Activated naive CD8-positive, alpha-beta T cell (primary cell): Measurements from ENCODE around the gene LRRC28.
A peak's percentile ranks its signal among the peaks of the same experiment; 100 is the strongest.
"Not testable (repeated sequence)": the region's sequence is repeated elsewhere in the genome, so short reads cannot be mapped to it uniquely, and the experiment has no call there.

Experiments used
- H3K27ac Mint-ChIP-seq: one replicate; pipeline ENCODE4 v1.8.0; 2021; ENCODE audit warnings: mixed read lengths
- H3K27me3 Mint-ChIP-seq: one replicate; pipeline ENCODE4 v1.8.0; 2021; ENCODE audit warnings: mixed read lengths
- H3K36me3 Mint-ChIP-seq: one replicate; pipeline ENCODE4 v1.8.0; 2021; ENCODE audit warnings: mixed read lengths
- H3K4me1 Mint-ChIP-seq: one replicate; pipeline ENCODE4 v1.8.0; 2021; ENCODE audit warnings: low read depth, mixed read lengths
- H3K4me3 Mint-ChIP-seq: one replicate; pipeline ENCODE4 v1.8.0; 2021; ENCODE audit warnings: mild to moderate bottlenecking, mixed read lengths
- H3K9me3 Mint-ChIP-seq: one replicate; pipeline ENCODE4 v1.8.0; 2021; ENCODE audit warnings: low read depth, mixed read lengths

The LRRC28 gene

GRCh38 chr15:99250857-99251841, at the start of gene LRRC28:
TSS of gene LRRC28 (plus strand) at chr15:99251481. CDS start at chr15:99255958, 4,477 bp downstream.
- Mint-ChIP-seq H3K36me3 (peaks cover 4% of the 10 kb centered on the region), H3K9me3 (no peaks in the 10 kb centered on the region), H3K27me3 (no peaks in the 10 kb centered on the region), H3K27ac (peak within 1 kb of the TSS; percentile 87), H3K4me3 (peak within 1 kb of the TSS; percentile 93), H3K4me1 (peaks cover 29% of the 10 kb centered on the region)

DNA sequence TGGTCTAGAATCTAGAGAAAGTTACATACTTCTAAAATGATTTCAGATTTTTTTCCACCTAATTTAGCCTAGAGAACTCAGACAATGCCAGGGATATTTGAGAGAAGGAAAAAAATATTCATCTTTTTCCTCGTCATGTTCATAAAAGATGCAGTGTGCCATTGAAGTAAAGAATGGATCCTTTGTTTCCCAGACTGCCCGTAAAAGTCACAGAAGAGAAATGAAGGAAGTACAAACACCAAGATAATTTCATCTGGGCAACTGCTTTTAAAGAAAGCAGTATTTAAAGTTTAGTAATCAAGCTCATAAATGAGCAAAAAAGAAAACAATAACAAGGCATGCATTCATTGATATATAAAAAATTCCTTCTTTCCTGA, 49.1 kb upstream of the LRRC28 start:
- H3K4me1 Mint-ChIP-seq = no peaks in the 10 kb centered on the region
- H3K36me3 Mint-ChIP-seq = no peaks in the 10 kb centered on the region
- H3K9me3 Mint-ChIP-seq = no peaks in the 10 kb centered on the region
- H3K27me3 Mint-ChIP-seq = peaks cover 5% of the 10 kb centered on the region
- H3K27ac Mint-ChIP-seq = no peak overlapping the region
- no peak overlapping the region for H3K4me3 Mint-ChIP-seq

GRCh38 chr15:99207672-99208071, 43.6 kb upstream of the LRRC28 start:
- H3K9me3 Mint-ChIP-seq = no peaks in the 10 kb centered on the region
- H3K36me3 Mint-ChIP-seq = no peaks in the 10 kb centered on the region
- peaks cover 5% of the 10 kb centered on the region for H3K27me3 Mint-ChIP-seq
- no peak overlapping the region for H3K27ac Mint-ChIP-seq
- no peaks in the 10 kb centered on the region for H3K4me1 Mint-ChIP-seq
- H3K4me3 Mint-ChIP-seq = no peak overlapping the region

GRCh38 chr15:99209326-99209725, 42.0 kb upstream of the LRRC28 start:
- Mint-ChIP-seq H3K27me3 (peaks cover 5% of the 10 kb centered on the region), H3K27ac (no peak overlapping the region), H3K4me1 (no peaks in the 10 kb centered on the region), H3K4me3 (no peak overlapping the region), H3K36me3 (no peaks in the 10 kb centered on the region), H3K9me3 (no peaks in the 10 kb centered on the region)

DNA sequence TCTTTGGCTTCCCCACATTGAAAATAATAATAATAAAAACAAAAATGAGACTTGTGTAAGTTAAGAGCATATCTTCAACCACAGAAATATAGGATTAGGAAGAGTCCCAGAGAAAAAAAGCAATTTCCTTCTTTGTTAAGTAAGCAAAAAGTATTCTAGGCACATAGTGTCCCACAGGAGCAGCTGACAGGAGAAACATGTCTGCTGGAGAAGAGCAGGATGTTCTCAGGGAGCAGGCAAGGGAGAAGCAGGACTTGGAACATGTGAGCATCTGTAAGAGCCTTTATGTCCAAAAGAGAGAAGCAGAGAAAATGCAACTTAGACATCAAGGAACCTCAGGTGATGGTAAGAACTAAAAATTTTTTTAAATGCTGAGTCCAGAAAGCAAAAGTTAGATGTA, 40.9 kb upstream of the LRRC28 start:
- H3K4me3 Mint-ChIP-seq = no peak overlapping the region
- no peaks in the 10 kb centered on the region for H3K4me1 Mint-ChIP-seq
- H3K27me3 Mint-ChIP-seq = peaks cover 7% of the 10 kb centered on the region
- H3K36me3 Mint-ChIP-seq = no peaks in the 10 kb centered on the region
- no peak overlapping the region for H3K27ac Mint-ChIP-seq
- no peaks in the 10 kb centered on the region for H3K9me3 Mint-ChIP-seq

DNA sequence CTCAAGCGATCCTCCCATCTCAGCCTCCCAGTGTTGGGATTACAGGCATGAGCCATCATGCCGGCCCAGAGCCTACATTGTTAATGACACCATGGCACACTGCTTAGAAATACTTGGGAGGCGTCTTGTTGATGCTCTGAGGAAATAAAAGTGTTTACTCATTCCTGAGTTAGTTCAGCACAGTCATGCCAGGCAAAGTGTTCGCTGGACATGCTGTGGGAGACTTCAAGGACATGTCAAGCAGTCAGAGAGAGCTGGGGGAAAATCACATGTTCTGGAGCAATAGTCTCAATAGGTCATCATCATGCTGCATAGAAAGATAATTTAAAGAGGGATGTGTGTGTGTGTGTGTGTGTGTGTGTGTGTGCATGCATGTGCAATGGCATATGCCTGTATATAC, 39.4 kb upstream of the LRRC28 start:
- H3K4me3 Mint-ChIP-seq = no peak overlapping the region
- H3K27me3 Mint-ChIP-seq = peaks cover 5% of the 10 kb centered on the region
- no peaks in the 10 kb centered on the region for H3K4me1 Mint-ChIP-seq
- no peaks in the 10 kb centered on the region for H3K9me3 Mint-ChIP-seq
- no peak overlapping the region for H3K27ac Mint-ChIP-seq
- no peaks in the 10 kb centered on the region for H3K36me3 Mint-ChIP-seq

GRCh38 chr15:99212406-99212805, 38.9 kb upstream of the LRRC28 start:
- Mint-ChIP-seq H3K4me1 (no peaks in the 10 kb centered on the region), H3K27me3 (peaks cover 5% of the 10 kb centered on the region), H3K9me3 (no peaks in the 10 kb centered on the region), H3K4me3 (no peak overlapping the region), H3K27ac (no peak overlapping the region), H3K36me3 (no peaks in the 10 kb centered on the region)

GRCh38 chr15:99213187-99213811, 38.0 kb upstream of the LRRC28 start:
- Mint-ChIP-seq H3K27me3 (peaks cover 10% of the 10 kb centered on the region), H3K9me3 (no peaks in the 10 kb centered on the region), H3K36me3 (peaks cover 4% of the 10 kb centered on the region), H3K4me1 (no peaks in the 10 kb centered on the region), H3K4me3 (no peak overlapping the region), H3K27ac (no peak overlapping the region)

- H3K27me3 Mint-ChIP-seq = peaks cover 5% of the 10 kb centered on the region
- no peak overlapping the region for H3K4me3 Mint-ChIP-seq
- H3K36me3 Mint-ChIP-seq = peaks cover 2% of the 10 kb centered on the region
- H3K9me3 Mint-ChIP-seq = no peaks in the 10 kb centered on the region
- H3K27ac Mint-ChIP-seq = no peak overlapping the region
- no peaks in the 10 kb centered on the region for H3K4me1 Mint-ChIP-seq
Observed at GRCh38 chr15:99224372-99225214, 26.7 kb upstream of the LRRC28 start.

- H3K4me1 Mint-ChIP-seq = no peaks in the 10 kb centered on the region
- H3K27ac Mint-ChIP-seq = no peak overlapping the region
- H3K9me3 Mint-ChIP-seq = no peaks in the 10 kb centered on the region
- H3K27me3 Mint-ChIP-seq = peaks cover 3% of the 10 kb centered on the region
- H3K36me3 Mint-ChIP-seq = peaks cover 2% of the 10 kb centered on the region
- H3K4me3 Mint-ChIP-seq = no peak overlapping the region
Observed at GRCh38 chr15:99226802-99227201, 24.5 kb upstream of the LRRC28 start.

- Mint-ChIP-seq H3K9me3 (peaks cover 7% of the 10 kb centered on the region), H3K27me3 (peaks cover 6% of the 10 kb centered on the region), H3K36me3 (peaks cover 2% of the 10 kb centered on the region)
Observed at GRCh38 chr15:99228120-99228770, 23.0 kb upstream of the LRRC28 start.

DNA sequence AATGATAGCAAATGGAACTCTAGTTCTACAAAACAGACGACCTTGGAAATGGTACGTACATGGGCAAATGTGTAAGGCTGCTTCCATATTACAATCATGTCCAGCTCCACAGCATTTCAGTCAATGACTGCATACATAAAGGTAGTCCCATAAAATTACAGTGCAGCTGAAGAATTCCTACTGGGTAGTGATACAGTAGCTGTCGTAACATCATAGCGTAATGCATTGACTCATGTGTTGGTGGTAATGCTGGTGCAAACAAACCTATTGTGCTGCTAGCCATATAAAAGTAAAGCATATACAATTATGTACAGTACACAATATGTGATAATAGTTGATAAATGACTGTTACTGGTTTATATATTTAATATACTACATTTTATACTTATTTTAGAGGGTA, 20.4 kb upstream of the LRRC28 start:
- H3K4me3 Mint-ChIP-seq = no peak overlapping the region
- peaks cover 7% of the 10 kb centered on the region for H3K9me3 Mint-ChIP-seq

More at GRCh38 chr15:99228120-99228770, 23.0 kb upstream of the LRRC28 start:
- no peak overlapping the region for H3K4me3 Mint-ChIP-seq
- H3K4me1 Mint-ChIP-seq = no peaks in the 10 kb centered on the region
- no peak overlapping the region for H3K27ac Mint-ChIP-seq

GRCh38 chr15:99232740-99233139, 18.5 kb upstream of the LRRC28 start:
- H3K27ac Mint-ChIP-seq = no peak overlapping the region
- H3K27me3 Mint-ChIP-seq = peaks cover 15% of the 10 kb centered on the region
- H3K36me3 Mint-ChIP-seq = peaks cover under 1% of the 10 kb centered on the region

More for the DNA sequence above, 20.4 kb upstream of the LRRC28 start:
- no peaks in the 10 kb centered on the region for H3K4me1 Mint-ChIP-seq
- peaks cover 2% of the 10 kb centered on the region for H3K36me3 Mint-ChIP-seq
- peaks cover 9% of the 10 kb centered on the region for H3K27me3 Mint-ChIP-seq
- no peak overlapping the region for H3K27ac Mint-ChIP-seq

DNA sequence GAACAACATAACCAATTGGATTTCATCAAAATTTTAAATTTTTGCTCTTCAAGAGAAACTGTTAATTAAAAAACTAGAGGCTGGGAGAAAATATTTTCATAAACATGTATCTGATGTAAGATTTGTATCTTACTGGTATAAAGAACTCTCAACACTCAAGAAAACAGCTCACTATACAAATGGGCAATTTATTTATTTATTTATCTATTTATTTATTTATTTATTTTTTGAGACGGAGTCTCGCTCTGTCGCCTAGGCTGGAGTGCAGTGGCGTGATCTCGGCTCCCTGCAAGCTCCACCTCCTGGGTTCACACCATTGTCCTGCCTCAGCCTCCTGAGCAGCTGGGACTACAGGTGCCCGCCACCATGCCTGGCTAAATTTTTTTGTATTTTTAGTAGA, 17.1 kb upstream of the LRRC28 start:
- H3K4me1 Mint-ChIP-seq, H3K4me3 Mint-ChIP-seq, H3K9me3 Mint-ChIP-seq, H3K36me3 Mint-ChIP-seq, H3K27ac Mint-ChIP-seq: not testable (repeated sequence)
- H3K27me3 Mint-ChIP-seq = peaks cover 14% of the 10 kb centered on the region

More at GRCh38 chr15:99232740-99233139, 18.5 kb upstream of the LRRC28 start:
- no peak overlapping the region for H3K4me3 Mint-ChIP-seq
- peaks cover 7% of the 10 kb centered on the region for H3K9me3 Mint-ChIP-seq
- no peaks in the 10 kb centered on the region for H3K4me1 Mint-ChIP-seq
